Activated naive CD8-positive, alpha-beta T cell treated with anti-CD3 and anti-CD28 coated beads, Interleukin-2, amount 50 U/mL, for 24 hours (primary cell): ENCODE results near the gene SYTL3.

Experiments used
- ATAC-seq: fragments of 150-1000 bp; cut with Tn5 transposase; one replicate; pipeline ENCODE4 v1.10.0; 2021
- DNase-seq: peaks from one replicate; pipeline ENCODE4 v3.0.0; 2021
- H3K27ac Mint-ChIP-seq: one replicate; pipeline ENCODE4 v1.8.0; 2021; ENCODE audit warnings: mild to moderate bottlenecking, mixed read lengths
- H3K27me3 Mint-ChIP-seq: one replicate; pipeline ENCODE4 v1.8.0; 2021; ENCODE audit warnings: mixed read lengths
- H3K36me3 Mint-ChIP-seq: one replicate; pipeline ENCODE4 v1.8.0; 2021; ENCODE audit warnings: low read depth, mixed read lengths
- H3K4me1 Mint-ChIP-seq: one replicate; pipeline ENCODE4 v1.8.0; 2021; ENCODE audit warnings: mixed read lengths
- H3K4me3 Mint-ChIP-seq: one replicate; pipeline ENCODE4 v1.8.0; 2021; ENCODE audit warnings: mild to moderate bottlenecking, moderate library complexity, mixed read lengths
- H3K9me3 Mint-ChIP-seq: one replicate; pipeline ENCODE4 v1.8.0; 2021; ENCODE audit warnings: mixed read lengths

SYTL3 gene

GRCh38 chr6:158804207-158804606 is 154.4 kb downstream of the SYTL3 start:
- H3K4me1 Mint-ChIP-seq, result peaks cover 96% of the 10 kb centered on the region
- no peak for DNase-seq
- H3K4me3 Mint-ChIP-seq, result peak overlapping the region; percentile 69
- H3K9me3 Mint-ChIP-seq, result no peaks in the 10 kb centered on the region
- no peak for ATAC-seq
- no peaks in the 10 kb centered on the region for H3K27me3 Mint-ChIP-seq
- peak overlapping the region; percentile 88 for H3K27ac Mint-ChIP-seq
- H3K36me3 Mint-ChIP-seq, result peaks cover 47% of the 10 kb centered on the region

DNA sequence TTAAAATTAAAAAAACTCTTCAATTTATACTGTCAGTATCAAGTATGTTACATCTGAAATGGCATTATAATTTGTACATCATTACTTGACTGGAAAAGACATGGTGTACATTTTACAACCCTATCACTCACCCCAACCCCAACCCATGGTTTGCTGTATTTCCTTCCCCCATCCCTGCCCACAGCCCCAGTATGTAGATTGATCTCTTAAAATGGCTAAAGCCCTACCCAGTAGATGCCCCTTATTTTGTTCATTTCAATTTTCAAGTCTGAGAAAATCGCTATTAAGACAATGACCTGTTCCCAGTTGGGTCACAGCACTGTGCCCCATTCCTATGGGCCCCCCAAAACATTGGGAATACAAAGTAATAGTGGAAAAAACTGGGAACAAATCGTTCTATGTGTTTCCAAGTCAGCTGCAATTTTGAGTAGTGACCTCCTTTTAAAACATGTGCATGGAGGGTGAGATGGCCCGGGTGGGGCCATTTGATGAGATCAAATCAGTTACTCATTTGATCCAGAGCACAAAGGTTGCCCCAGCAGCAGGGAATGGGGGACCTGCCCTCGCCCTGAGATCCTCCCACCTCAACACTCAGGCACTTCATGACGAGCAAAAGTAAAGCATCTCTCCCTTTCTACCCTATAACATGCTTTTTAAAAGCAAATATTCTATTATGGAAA is 156.0 kb downstream of the SYTL3 start:
- no peaks in the 10 kb centered on the region for H3K27me3 Mint-ChIP-seq
- DNase-seq (no peak), ATAC-seq (no peak)
- H3K4me1 Mint-ChIP-seq, result peaks cover 96% of the 10 kb centered on the region
- peak overlapping the region; percentile 30 for H3K4me3 Mint-ChIP-seq
- H3K36me3 Mint-ChIP-seq, result peaks cover 59% of the 10 kb centered on the region
- peak overlapping the region; percentile 0 for H3K27ac Mint-ChIP-seq
- no peaks in the 10 kb centered on the region for H3K9me3 Mint-ChIP-seq

DNA sequence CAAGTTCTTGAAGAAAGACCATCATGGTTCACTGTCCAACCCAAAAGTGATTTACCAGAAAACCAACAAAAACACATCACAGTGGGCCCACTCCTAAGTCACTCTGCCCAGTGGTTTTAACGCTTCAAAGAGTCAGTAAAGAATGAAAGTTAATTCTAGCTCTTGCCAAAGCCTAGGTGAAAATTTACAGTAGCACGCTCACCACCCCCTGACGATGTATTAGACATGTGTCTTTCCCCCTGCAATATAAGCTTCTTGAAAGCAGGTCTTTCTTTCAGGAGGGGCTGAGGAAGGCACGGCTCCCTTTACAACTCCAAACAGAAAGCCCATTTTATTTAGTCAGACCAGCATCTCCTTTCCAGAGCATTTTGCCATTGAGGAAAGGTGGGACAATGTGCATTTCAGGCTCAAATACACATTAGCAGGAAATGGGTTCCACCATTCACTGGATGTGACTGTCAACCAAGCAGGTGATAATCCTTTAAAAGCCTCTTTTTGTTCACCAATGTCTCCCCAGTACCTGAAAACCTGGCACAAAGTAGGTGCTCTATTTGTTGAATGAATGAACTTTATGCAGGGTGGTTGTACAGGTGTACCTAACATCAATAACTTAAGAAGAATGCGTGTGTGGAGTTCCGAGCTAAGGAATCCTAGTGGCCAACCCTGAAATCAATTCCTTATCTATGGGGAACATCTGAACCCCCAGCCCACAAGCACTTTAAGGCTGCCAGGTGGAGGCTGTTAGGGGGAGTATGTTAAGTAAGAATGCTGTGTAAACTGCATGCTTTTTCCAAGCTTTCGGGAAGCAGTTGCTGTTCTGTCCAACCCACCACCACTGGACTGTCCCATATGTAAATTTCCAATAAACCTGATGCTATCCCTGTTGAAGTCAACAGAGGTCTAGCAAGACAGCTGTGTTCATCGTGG is 157.9 kb downstream of the SYTL3 start:
- no peak for DNase-seq
- ATAC-seq, result no peak
- Mint-ChIP-seq H3K27me3 (no peaks in the 10 kb centered on the region), H3K27ac (peak overlapping the region; percentile 81), H3K4me3 (peak overlapping the region; percentile 12), H3K9me3 (no peaks in the 10 kb centered on the region), H3K4me1 (peaks cover 95% of the 10 kb centered on the region), H3K36me3 (peaks cover 71% of the 10 kb centered on the region)

GRCh38 chr6:158808442-158808833 is 158.6 kb downstream of the SYTL3 start:
- Mint-ChIP-seq H3K4me1 (peaks cover 97% of the 10 kb centered on the region), H3K9me3 (no peaks in the 10 kb centered on the region), H3K27ac (peak overlapping the region; percentile 7), H3K27me3 (no peaks in the 10 kb centered on the region), H3K36me3 (peaks cover 78% of the 10 kb centered on the region), H3K4me3 (peak overlapping the region; percentile 4)
- ATAC-seq (no peak), DNase-seq (no peak)

- ATAC-seq, result no peak
- no peak for DNase-seq
- Mint-ChIP-seq H3K36me3 (peaks cover 82% of the 10 kb centered on the region), H3K27me3 (no peaks in the 10 kb centered on the region), H3K27ac (peak overlapping the region; percentile 70), H3K4me3 (no peak overlapping the region), H3K4me1 (peaks cover 97% of the 10 kb centered on the region), H3K9me3 (no peaks in the 10 kb centered on the region)
Measured at GRCh38 chr6:158808941-158809678, 159.3 kb downstream of the SYTL3 start.

GRCh38 chr6:158810155-158811095 is 160.6 kb downstream of the SYTL3 start:
- no peak for DNase-seq

DNA sequence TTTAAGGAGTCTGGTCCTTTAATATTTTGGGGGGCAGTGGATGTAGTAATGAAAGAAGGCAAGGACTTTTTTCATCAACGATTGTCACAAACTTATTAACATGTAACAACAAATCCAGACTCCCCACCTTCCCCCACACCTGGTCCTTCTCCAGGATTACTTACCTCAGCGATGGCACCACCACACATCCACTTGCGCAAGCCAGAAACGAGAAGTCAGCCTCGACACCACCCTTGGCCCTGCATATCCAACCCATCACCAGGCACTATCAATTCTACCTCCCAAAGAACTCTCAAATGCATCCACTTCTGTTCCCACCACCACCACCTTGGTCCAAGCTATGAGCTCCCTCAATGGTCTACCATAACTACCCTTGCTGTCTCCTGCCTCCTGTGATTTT is 162.8 kb downstream of the SYTL3 start:
- Mint-ChIP-seq H3K4me3 (peak overlapping the region; percentile 98), H3K27ac (peak overlapping the region; percentile 90), H3K9me3 (no peaks in the 10 kb centered on the region), H3K27me3 (no peaks in the 10 kb centered on the region), H3K4me1 (peaks cover 96% of the 10 kb centered on the region), H3K36me3 (peaks cover 92% of the 10 kb centered on the region)
- DNase-seq, result no peak
- ATAC-seq, result no peak

More at GRCh38 chr6:158810155-158811095, 160.6 kb downstream of the SYTL3 start:
- Mint-ChIP-seq H3K4me1 (peaks cover 99% of the 10 kb centered on the region), H3K9me3 (no peaks in the 10 kb centered on the region), H3K27ac (peak overlapping the region; percentile 32), H3K27me3 (no peaks in the 10 kb centered on the region), H3K36me3 (peaks cover 90% of the 10 kb centered on the region), H3K4me3 (no peak overlapping the region)
- ATAC-seq, result no peak

GRCh38 chr6:158813032-158813431 is 163.2 kb downstream of the SYTL3 start:
- no peaks in the 10 kb centered on the region for H3K27me3 Mint-ChIP-seq
- peaks cover 91% of the 10 kb centered on the region for H3K4me1 Mint-ChIP-seq
- peaks cover 92% of the 10 kb centered on the region for H3K36me3 Mint-ChIP-seq
- peak overlapping the region; percentile 90 for H3K27ac Mint-ChIP-seq
- ATAC-seq (no peak), DNase-seq (no peak)
- H3K9me3 Mint-ChIP-seq, result no peaks in the 10 kb centered on the region
- peak overlapping the region; percentile 98 for H3K4me3 Mint-ChIP-seq
